CD4-positive, alpha-beta T cell treated with Interleukin-12 subunit alpha and Interleukin-12 subunit beta, for 1 hour (primary cell): ENCODE results near the gene TIAM1.

ENCODE experiments used
- DNase-seq: peaks from one replicate; pipeline ENCODE4 v3.0.0-alpha.2; 2020

Gene TIAM1

GRCh38 chr21:31343680-31344480 is at the start of gene TIAM1:
Gene TIAM1, minus strand, starts transcription at chr21:31344261. Its CDS starts 77,289 bp downstream, at chr21:31266972.
- peak; percentile 17 for DNase-seq

- DNase-seq: no peak
Measured at GRCh38 chr21:31387560-31388186, 43.6 kb upstream of the TIAM1 start.

GRCh38 chr21:31386006-31386405 is 41.9 kb upstream of the TIAM1 start:
- no peak for DNase-seq

GRCh38 chr21:31383770-31384169 is 39.7 kb upstream of the TIAM1 start:
- DNase-seq: no peak

- DNase-seq: no peak
Measured at GRCh38 chr21:31382060-31382459, 38.0 kb upstream of the TIAM1 start.

GRCh38 chr21:31376301-31376700 is 32.2 kb upstream of the TIAM1 start:
- DNase-seq: no peak

GRCh38 chr21:31374395-31374794 is 30.3 kb upstream of the TIAM1 start:
- no peak for DNase-seq

GRCh38 chr21:31372471-31372765 is 28.4 kb upstream of the TIAM1 start:
- DNase-seq: no peak

GRCh38 chr21:31371715-31372470 is 27.8 kb upstream of the TIAM1 start:
- no peak for DNase-seq

GRCh38 chr21:31370893-31371544 is 27.0 kb upstream of the TIAM1 start:
- DNase-seq: no peak

GRCh38 chr21:31370281-31370892 is 26.3 kb upstream of the TIAM1 start:
- no peak for DNase-seq

- DNase-seq: no peak
Measured at GRCh38 chr21:31368361-31368760, 24.3 kb upstream of the TIAM1 start.

GRCh38 chr21:31367801-31368200 is 23.7 kb upstream of the TIAM1 start:
- no peak for DNase-seq

GRCh38 chr21:31366825-31367224 is 22.8 kb upstream of the TIAM1 start:
- no peak for DNase-seq

- DNase-seq: no peak
Measured at GRCh38 chr21:31364253-31364945, 20.3 kb upstream of the TIAM1 start.

- peak; percentile 17 for DNase-seq
Measured at GRCh38 chr21:31363720-31364119, 19.7 kb upstream of the TIAM1 start.

- DNase-seq: no peak
Measured at GRCh38 chr21:31360717-31361116, 16.7 kb upstream of the TIAM1 start.

- no peak for DNase-seq
Measured at GRCh38 chr21:31358158-31358557, 14.1 kb upstream of the TIAM1 start.

GRCh38 chr21:31356440-31356839 is 12.4 kb upstream of the TIAM1 start:
- no peak for DNase-seq

- peak; percentile 80 for DNase-seq
Measured at GRCh38 chr21:31354604-31355443, 10.8 kb upstream of the TIAM1 start.

GRCh38 chr21:31354122-31354521 is 10.1 kb upstream of the TIAM1 start:
- DNase-seq: no peak
